Thyroid gland (tissue), 4 donors: ENCODE results near the gene SUSD4. TPM values are rescaled to one million over a fixed set of nuclear protein-coding genes. Genes with fewer than 3 reads are reported as not detected.

Experiments used
- DNase-seq, 2 donors: peaks; one replicate each; pipeline ENCODE4 v3.0.0-alpha.2; 2019
- H3K27ac ChIP-seq, 3 donors: fragments of 200-600 bp; sonication (generic); 1 replicate in 2 of 3; 2 replicates in 1 of 3; pipeline ENCODE4 v1.5.1; 2016 to 2019; ENCODE audit warnings: mild to moderate bottlenecking in 1 of 3, moderate library complexity in 1 of 3
- H3K27me3 ChIP-seq: fragments of 200-600 bp; sonication (generic); one replicate; pipeline ENCODE4 v1.5.1; 2019
- H3K36me3 ChIP-seq, 2 donors: fragments of 200-600 bp; sonication (generic); one replicate each; pipeline ENCODE4 v1.5.1; 2016 to 2019
- H3K4me1 ChIP-seq, 2 donors: fragments of 200-600 bp; sonication (generic); one replicate each; pipeline ENCODE4 v1.5.1; 2017 to 2019
- H3K4me3 ChIP-seq, 3 donors: fragments of 200-600 bp; sonication (generic); replicated peaks in 1 of 3; 1 replicate in 2 of 3; 2 replicates in 1 of 3; pipeline ENCODE4 v1.5.1; 2016; ENCODE audit warnings: mild to moderate bottlenecking in 1 of 3
- H3K9me3 ChIP-seq: fragments of 200-600 bp; sonication (generic); one replicate; pipeline ENCODE4 v1.5.1; 2017
- CTCF ChIP-seq, 6 experiments: fragments of 200-600 bp in 3 of 6; fragments of 450-650 bp in 3 of 6; sonication (generic) in 3 of 6; IDR thresholded peaks; one replicate each; pipeline ENCODE4 v1.5.1; 2016 to 2019; ENCODE audit warnings: antibody characterized with exemption in 6 of 6, mild to moderate bottlenecking in 2 of 6, inconsistent platforms in 1 of 6, moderate library complexity in 1 of 6
- POLR2A ChIP-seq, 2 donors: fragments of 450-650 bp; IDR thresholded peaks; one replicate each; pipeline ENCODE4 v1.6.1; 2017; ENCODE audit warnings: antibody characterized with exemption in 2 of 2, mild to moderate bottlenecking in 2 of 2, moderate library complexity in 1 of 2
- WGBS, 2 donors: methylation state at CpG; one replicate each; pipeline ENCODE4 v1.1.5; 2017; 5-methylcytosine and 5-hydroxymethylcytosine counted together
- intact Hi-C: fragments of 100-400 bp; cut with DNase I; formaldehyde crosslinking; loops from one replicate; pipeline ENCODE4 v1.15.1; 2023
- total RNA-seq, 4 donors: library from RNA; depleted of rRNA; stranded (reverse); fragments of >200 nt; gene quantifications; one replicate each; pipeline ENCODE4 v1.2.3, GENCODE V29; 2016

SUSD4 gene
- total RNA-seq, 4 donors from 2014 or later, result 0.54 to 2.8 (median 0.92) TPM

GRCh38 chr1:223227031-223227430 lies 136.9 kb downstream of the SUSD4 start:
- TF ChIP-seq POLR2A (IDR thresholded peaks at IDR 0.05), result no peak
- no peak for TF ChIP-seq CTCF (IDR thresholded peaks at IDR 0.05)
- DNase-seq, result no peak
- Histone ChIP-seq H3K27me3 (no peaks in the 10 kb centered on the region), H3K27ac (no peak overlapping the region), H3K4me1 (no peaks in the 10 kb centered on the region), H3K4me3 (no peak overlapping the region), H3K9me3 (no peaks in the 10 kb centered on the region), H3K36me3 (no peaks in the 10 kb centered on the region)
- intact Hi-C loops, result no loop called here
- 94 to 97% methylated on average over 3 of the region's 3 CpGs for WGBS, 2 donors

DNA sequence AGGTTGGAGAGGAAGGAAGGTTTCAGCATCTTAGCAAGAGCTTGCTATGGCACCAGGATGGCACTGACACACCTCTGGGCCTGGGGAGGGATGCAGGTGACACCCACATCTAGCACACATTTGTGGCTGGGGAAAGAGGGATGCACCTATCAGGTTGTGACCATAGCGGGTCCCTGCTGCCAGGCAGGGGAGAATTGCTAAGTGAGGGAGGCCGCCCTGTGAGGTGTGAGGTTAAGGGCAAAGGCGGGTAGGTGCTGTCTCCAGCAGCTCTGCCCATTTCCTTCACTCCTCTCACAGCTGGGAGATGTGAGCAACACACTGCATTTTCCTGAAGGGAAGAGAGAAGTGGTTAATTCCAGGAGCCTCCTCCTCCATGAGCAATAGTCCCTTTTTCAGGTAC lies 137.7 kb downstream of the SUSD4 start:
- H3K9me3 ChIP-seq, result no peaks in the 10 kb centered on the region
- no peaks in the 10 kb centered on the region for H3K27me3 ChIP-seq
- no peaks in the 10 kb centered on the region for H3K4me1 ChIP-seq
- H3K36me3 ChIP-seq, result no peaks in the 10 kb centered on the region
- TF ChIP-seq CTCF (IDR thresholded peaks at IDR 0.05) (no peak), POLR2A (IDR thresholded peaks at IDR 0.05) (no peak)
- DNase-seq, result no peak
- intact Hi-C loops, result no loop called here
- no peak overlapping the region for H3K27ac ChIP-seq
- no peak overlapping the region for H3K4me3 ChIP-seq
- WGBS, 2 donors, result 91 to 93% methylated on average over 3 of the region's 3 CpGs

DNA sequence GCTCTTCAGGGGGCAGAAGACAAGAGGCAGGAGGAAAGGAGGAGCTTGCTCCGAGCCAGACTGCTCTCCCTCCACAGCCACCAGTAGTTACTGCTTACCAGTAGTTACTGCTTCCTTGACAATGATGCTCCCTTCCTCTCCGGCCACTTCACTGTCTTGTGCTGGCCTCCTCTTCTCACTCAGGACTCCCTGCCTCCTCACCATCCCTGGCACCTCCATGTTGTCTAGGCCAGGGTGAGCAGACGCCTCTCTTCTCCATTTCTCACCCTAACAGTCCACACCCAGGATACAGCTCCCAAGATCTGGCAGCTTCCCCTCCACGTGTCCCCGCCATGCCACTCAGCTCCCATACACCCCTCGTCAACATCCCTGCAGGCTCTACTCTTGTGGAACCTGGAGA lies 138.5 kb downstream of the SUSD4 start:
- DNase-seq, result no peak
- intact Hi-C loops, result no loop called here

DNA sequence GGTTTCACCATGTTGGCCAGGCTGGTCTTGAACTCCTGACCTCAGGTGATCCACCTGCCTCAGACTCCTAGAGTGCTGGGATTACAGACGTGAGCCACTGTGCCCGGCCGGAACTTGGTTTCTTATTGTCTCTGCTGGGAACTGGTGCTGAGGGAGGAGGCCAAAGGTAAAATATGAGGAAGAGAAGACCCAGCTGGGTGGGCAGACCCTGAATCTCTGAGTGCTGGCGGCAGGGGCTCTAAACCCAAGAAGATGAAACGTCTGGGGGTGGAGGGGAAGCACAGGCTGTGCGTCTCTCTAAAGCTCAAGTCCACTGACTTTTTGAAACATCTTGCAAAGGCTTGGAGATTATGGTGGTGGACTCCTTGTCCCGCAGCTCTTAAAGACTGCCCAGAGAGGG lies 138.9 kb downstream of the SUSD4 start:
- intact Hi-C loops, result no loop called here

More for the DNA sequence above, 138.5 kb downstream of the SUSD4 start:
- TF ChIP-seq CTCF (IDR thresholded peaks at IDR 0.05) (no peak), POLR2A (IDR thresholded peaks at IDR 0.05) (no peak)
- H3K9me3 ChIP-seq, result no peaks in the 10 kb centered on the region
- H3K36me3 ChIP-seq, result no peaks in the 10 kb centered on the region
- 72 to 80% methylated on average over 6 of the region's 6 CpGs for WGBS, 2 donors
- H3K27me3 ChIP-seq, result no peaks in the 10 kb centered on the region
- H3K4me1 ChIP-seq, result no peaks in the 10 kb centered on the region
- H3K4me3 ChIP-seq, result no peak overlapping the region
- no peak overlapping the region for H3K27ac ChIP-seq

GRCh38 chr1:223224465-223224864 lies 139.5 kb downstream of the SUSD4 start:
- DNase-seq, result no peak

More for the DNA sequence above, 138.9 kb downstream of the SUSD4 start:
- Histone ChIP-seq H3K4me1 (no peaks in the 10 kb centered on the region), H3K4me3 (no peak overlapping the region), H3K27ac (no peak overlapping the region), H3K9me3 (no peaks in the 10 kb centered on the region), H3K36me3 (no peaks in the 10 kb centered on the region), H3K27me3 (no peaks in the 10 kb centered on the region)
- no peak for DNase-seq
- 95 to 96% methylated on average over 7 of the region's 7 CpGs for WGBS, 2 donors
- TF ChIP-seq CTCF (IDR thresholded peaks at IDR 0.05) (no peak), POLR2A (IDR thresholded peaks at IDR 0.05) (no peak)

More at GRCh38 chr1:223224465-223224864, 139.5 kb downstream of the SUSD4 start:
- TF ChIP-seq POLR2A (IDR thresholded peaks at IDR 0.05) (no peak), CTCF (IDR thresholded peaks at IDR 0.05) (no peak)
- H3K4me1 ChIP-seq, result no peaks in the 10 kb centered on the region
- no peaks in the 10 kb centered on the region for H3K9me3 ChIP-seq
- no peak overlapping the region for H3K4me3 ChIP-seq
- intact Hi-C loops, result no loop called here
- H3K27ac ChIP-seq, result no peak overlapping the region
- no peaks in the 10 kb centered on the region for H3K27me3 ChIP-seq
- no peaks in the 10 kb centered on the region for H3K36me3 ChIP-seq
- WGBS, 2 donors, result 86 to 89% methylated on average over 13 of the region's 13 CpGs
